Neural cell (in vitro differentiated cells): ENCODE results near the gene RAE1.

Experiments
- EP300 ChIP-seq: fragments of 450-650 bp; conservative IDR thresholded peaks from 2 replicates; pipeline ENCODE4 v1.6.1; 2014; ENCODE audit warnings: antibody characterized with exemption, mild to moderate bottlenecking, moderate library complexity; ENCODE audit not compliant: poor library complexity, severe bottlenecking
- EZH2 ChIP-seq: fragments of 200-600, 300-800 bp; shearing (Covaris generic), sonication (generic); IDR thresholded peaks from 2 replicates; pipeline ENCODE4 v1.6.1; 2014; ENCODE audit warnings: antibody characterized with exemption, low read length, borderline replicate concordance, mild to moderate bottlenecking; ENCODE audit not compliant: insufficient read depth, poor library complexity, severe bottlenecking
- MXI1 ChIP-seq: fragments of 450-650 bp; conservative IDR thresholded peaks from 2 replicates; pipeline ENCODE4 v1.6.1; 2014; ENCODE audit warnings: antibody characterized with exemption, mild to moderate bottlenecking; ENCODE audit not compliant: poor library complexity, severe bottlenecking
- POLR2AphosphoS5 ChIP-seq: IDR thresholded peaks from 2 replicates; pipeline ENCODE4 v1.6.1; 2012
- RAD21 ChIP-seq: fragments of 450-650 bp; conservative IDR thresholded peaks from 2 replicates; pipeline ENCODE4 v1.6.1; 2014; ENCODE audit warnings: antibody characterized with exemption, mild to moderate bottlenecking, moderate library complexity
- REST ChIP-seq: IDR thresholded peaks from 2 replicates; pipeline ENCODE4 v1.6.1; 2012; ENCODE audit warnings: borderline replicate concordance
- SMC3 ChIP-seq: fragments of 450-650 bp; conservative IDR thresholded peaks from 2 replicates; pipeline ENCODE4 v1.6.1; 2014; ENCODE audit warnings: antibody characterized with exemption, mild to moderate bottlenecking, moderate library complexity; ENCODE audit not compliant: poor library complexity
- TF ChIP-seq, protein P1 (sequence below): fragments of 450-650 bp; IDR thresholded peaks from 2 replicates; pipeline ENCODE4 v1.5.1; 2014; ENCODE audit warnings: antibody characterized with exemption, mild to moderate bottlenecking, moderate library complexity; ENCODE audit not compliant: poor library complexity, severe bottlenecking

GRCh38 chr20:57408536-57409233 lies 57.6 kb downstream of the RAE1 start:
- TF ChIP-seq, protein P1, sequence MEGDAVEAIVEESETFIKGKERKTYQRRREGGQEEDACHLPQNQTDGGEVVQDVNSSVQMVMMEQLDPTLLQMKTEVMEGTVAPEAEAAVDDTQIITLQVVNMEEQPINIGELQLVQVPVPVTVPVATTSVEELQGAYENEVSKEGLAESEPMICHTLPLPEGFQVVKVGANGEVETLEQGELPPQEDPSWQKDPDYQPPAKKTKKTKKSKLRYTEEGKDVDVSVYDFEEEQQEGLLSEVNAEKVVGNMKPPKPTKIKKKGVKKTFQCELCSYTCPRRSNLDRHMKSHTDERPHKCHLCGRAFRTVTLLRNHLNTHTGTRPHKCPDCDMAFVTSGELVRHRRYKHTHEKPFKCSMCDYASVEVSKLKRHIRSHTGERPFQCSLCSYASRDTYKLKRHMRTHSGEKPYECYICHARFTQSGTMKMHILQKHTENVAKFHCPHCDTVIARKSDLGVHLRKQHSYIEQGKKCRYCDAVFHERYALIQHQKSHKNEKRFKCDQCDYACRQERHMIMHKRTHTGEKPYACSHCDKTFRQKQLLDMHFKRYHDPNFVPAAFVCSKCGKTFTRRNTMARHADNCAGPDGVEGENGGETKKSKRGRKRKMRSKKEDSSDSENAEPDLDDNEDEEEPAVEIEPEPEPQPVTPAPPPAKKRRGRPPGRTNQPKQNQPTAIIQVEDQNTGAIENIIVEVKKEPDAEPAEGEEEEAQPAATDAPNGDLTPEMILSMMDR: no peak
- TF ChIP-seq SMC3: no peak
- no peak for TF ChIP-seq EZH2
- TF ChIP-seq EP300: no peak
- TF ChIP-seq POLR2AphosphoS5: no peak
- no peak for TF ChIP-seq REST
- TF ChIP-seq RAD21: no peak
- TF ChIP-seq MXI1: no peak
